Effector CD8-positive, alpha-beta T cell (primary cell): ENCODE measurements around the gene RRM1.
"Not testable (repeated sequence)": the region's sequence is repeated elsewhere in the genome, so short reads cannot be mapped to it uniquely, and the experiment has no call there.

Experiments
- DNase-seq: peaks from one replicate; lab custom pipeline; 2025; lab: John Stamatoyannopoulos, UW

The RRM1 gene

GRCh38 chr11:4138497-4138896, 43.9 kb downstream of the RRM1 start:
- no peak for DNase-seq

- no peak for DNase-seq
Measured at GRCh38 chr11:4140067-4140636, 45.6 kb downstream of the RRM1 start.

- DNase-seq = no peak
Measured at GRCh38 chr11:4146070-4146771, 51.6 kb downstream of the RRM1 start.

GRCh38 chr11:4146772-4147098, 52.1 kb downstream of the RRM1 start:
- DNase-seq = no peak

GRCh38 chr11:4154503-4154902, 59.9 kb downstream of the RRM1 start:
- no peak for DNase-seq

GRCh38 chr11:4156571-4156970, 62.0 kb downstream of the RRM1 start:
- no peak for DNase-seq

GRCh38 chr11:4158818-4159217, 64.2 kb downstream of the RRM1 start:
- not testable (repeated sequence) for DNase-seq

- DNase-seq = no peak
Measured at GRCh38 chr11:4161305-4161704, 66.7 kb downstream of the RRM1 start.

GRCh38 chr11:4164884-4165590, 70.4 kb downstream of the RRM1 start:
- DNase-seq = no peak

GRCh38 chr11:4167292-4167691, 72.7 kb downstream of the RRM1 start:
- no peak for DNase-seq

- no peak for DNase-seq
Measured at GRCh38 chr11:4167758-4168157, 73.2 kb downstream of the RRM1 start.

GRCh38 chr11:4175620-4176350, 81.2 kb downstream of the RRM1 start:
- not testable (repeated sequence) for DNase-seq

- no peak for DNase-seq
Measured at GRCh38 chr11:4178813-4179662, 84.4 kb downstream of the RRM1 start.

- DNase-seq = no peak
Measured at GRCh38 chr11:4180441-4181183, 86.0 kb downstream of the RRM1 start.

- DNase-seq = no peak
Measured at GRCh38 chr11:4181782-4182721, 87.5 kb downstream of the RRM1 start.

- no peak for DNase-seq
Measured at GRCh38 chr11:4183410-4184057, 88.9 kb downstream of the RRM1 start.

GRCh38 chr11:4184163-4184916, 89.7 kb downstream of the RRM1 start:
- DNase-seq = no peak

GRCh38 chr11:4185561-4185960, 91.0 kb downstream of the RRM1 start:
- no peak for DNase-seq
